SK-N-SH (cell line): ENCODE measurements around the gene MAPK13.

Experiments used
- CTCF ChIP-seq: fragments of 200-600 bp; sonication (generic); IDR thresholded peaks from 2 replicates; pipeline ENCODE4 v1.6.1; 2017; ENCODE audit warnings: antibody characterized with exemption, mild to moderate bottlenecking, moderate library complexity
- FOSL2 ChIP-seq: IDR thresholded peaks from 2 replicates; pipeline ENCODE4 v1.4.0; 2012; ENCODE audit warnings: low read depth, mild to moderate bottlenecking, moderate library complexity, borderline replicate concordance

- TF ChIP-seq CTCF (no peak), FOSL2 (no peak)
Measured at GRCh38 chr6:36142971-36143838, 12.9 kb downstream of the MAPK13 start.
